Liver (tissue), 9 donors: ENCODE data around the gene S100Z. TPM values are rescaled to one million over a fixed set of nuclear protein-coding genes. Genes with fewer than 3 reads are reported as not detected.
"Not testable (repeated sequence)": the region's sequence is repeated elsewhere in the genome, so short reads cannot be mapped to it uniquely, and the experiment has no call there.

Experiments used
- DNase-seq: peaks from one replicate; pipeline ENCODE4 v3.0.0-alpha.2; 2017; ENCODE audit warnings: low spot score
- H3K27ac ChIP-seq, 2 donors: one replicate each; pipeline ENCODE4 v1.7.0; 2013; ENCODE audit warnings: inconsistent platforms in 2 of 2, low read length in 2 of 2, control low read depth in 1 of 2, low read depth in 1 of 2, mild to moderate bottlenecking in 1 of 2
- H3K27me3 ChIP-seq, 4 donors: one replicate each; pipeline versions ENCODE4 v1.6.1 to v1.7.0; 2013; ENCODE audit warnings: low read length in 3 of 4, inconsistent platforms in 1 of 4, mild to moderate bottlenecking in 1 of 4, moderate library complexity in 1 of 4; ENCODE audit not compliant: control insufficient read depth in 4 of 4, insufficient read depth in 4 of 4
- H3K36me3 ChIP-seq, 4 donors: one replicate each; pipeline versions ENCODE4 v1.6.1 to v1.7.0; 2013; ENCODE audit warnings: low read length in 3 of 4, mild to moderate bottlenecking in 3 of 4, low read depth in 1 of 4, moderate library complexity in 1 of 4; ENCODE audit not compliant: control insufficient read depth in 4 of 4, insufficient read depth in 3 of 4
- H3K4me1 ChIP-seq, 4 donors: one replicate each; pipeline versions ENCODE4 v1.6.1 to v1.7.0; 2013; ENCODE audit warnings: low read length in 3 of 4, mild to moderate bottlenecking in 3 of 4, moderate library complexity in 1 of 4; ENCODE audit not compliant: control insufficient read depth in 4 of 4, insufficient read depth in 4 of 4
- H3K4me3 ChIP-seq, 3 donors: one replicate each; pipeline versions ENCODE4 v1.6.1 to v1.7.0; 2013; ENCODE audit warnings: low read length in 3 of 3, control low read depth in 1 of 3, low read depth in 1 of 3, mild to moderate bottlenecking in 1 of 3
- H3K9ac ChIP-seq, 2 donors: one replicate each; pipeline ENCODE4 v1.7.0; 2013; ENCODE audit warnings: low read length in 2 of 2, mild to moderate bottlenecking in 2 of 2, moderate library complexity in 2 of 2, control low read depth in 1 of 2, low read depth in 1 of 2
- H3K9me3 ChIP-seq, 4 donors: one replicate each; pipeline versions ENCODE4 v1.6.1 to v1.7.0; 2013; ENCODE audit warnings: low read length in 3 of 4; ENCODE audit not compliant: control insufficient read depth in 4 of 4
- EGR1 ChIP-seq, 2 donors: IDR thresholded peaks; 2 replicates each; pipeline ENCODE4 v1.6.1; 2016 to 2018; ENCODE audit warnings: antibody characterized with exemption in 2 of 2, low read depth in 2 of 2
- FOXA1 ChIP-seq: IDR thresholded peaks from 2 replicates; pipeline ENCODE4 v1.6.1; 2016; ENCODE audit warnings: antibody characterized with exemption
- FOXA2 ChIP-seq: IDR thresholded peaks from 2 replicates; pipeline ENCODE4 v1.6.1; 2016; ENCODE audit warnings: antibody characterized with exemption
- GABPA ChIP-seq, 2 donors: IDR thresholded peaks in 1 of 2; conservative IDR thresholded peaks in 1 of 2; 2 replicates each; pipeline ENCODE4 v1.6.1; 2016; ENCODE audit warnings: antibody characterized with exemption in 2 of 2, mild to moderate bottlenecking in 1 of 2, moderate library complexity in 1 of 2
- HNF4A ChIP-seq, 2 donors: conservative IDR thresholded peaks; 2 replicates each; pipeline ENCODE4 v1.6.1; 2016; ENCODE audit warnings: antibody characterized with exemption in 2 of 2, mild to moderate bottlenecking in 2 of 2
- HNF4G ChIP-seq: IDR thresholded peaks from 2 replicates; pipeline ENCODE4 v1.6.1; 2016; ENCODE audit warnings: antibody characterized with exemption
- JUND ChIP-seq, 2 donors: IDR thresholded peaks; 2 replicates each; pipeline ENCODE4 v1.6.1; 2016; ENCODE audit warnings: antibody characterized with exemption in 2 of 2
- NR2F2 ChIP-seq: IDR thresholded peaks from 2 replicates; pipeline ENCODE4 v1.6.1; 2016; ENCODE audit warnings: antibody characterized with exemption
- RAD21 ChIP-seq, 2 donors: IDR thresholded peaks; 2 replicates each; pipeline ENCODE4 v1.6.1; 2016; ENCODE audit warnings: antibody characterized with exemption in 2 of 2, mild to moderate bottlenecking in 2 of 2
- RXRA ChIP-seq, 2 donors: IDR thresholded peaks; 2 replicates each; pipeline ENCODE4 v1.6.1; 2017 to 2018; ENCODE audit warnings: antibody characterized with exemption in 2 of 2, mild to moderate bottlenecking in 1 of 2
- SP1 ChIP-seq: IDR thresholded peaks from 2 replicates; pipeline ENCODE4 v1.6.1; 2018; ENCODE audit warnings: antibody characterized with exemption, mild to moderate bottlenecking
- TAF1 ChIP-seq: conservative IDR thresholded peaks from 2 replicates; pipeline ENCODE4 v1.6.1; 2016; ENCODE audit warnings: antibody characterized with exemption, mild to moderate bottlenecking
- YY1 ChIP-seq: IDR thresholded peaks from 2 replicates; pipeline ENCODE4 v1.6.1; 2016; ENCODE audit warnings: antibody characterized with exemption, mild to moderate bottlenecking
- WGBS: extraction: QIAGEN DNeasy Blood & Tissue Kit; methylation state at CpG from one replicate; pipeline ENCODE4 v1.1.7; 2013; 5-methylcytosine and 5-hydroxymethylcytosine counted together
- polyA plus RNA-seq, 2 donors: library from polyadenylated mRNA; stranded (reverse) in 1 of 2; unstranded in 1 of 2; fragments of 200-250 nt in 1 of 2; fragments of >200 nt in 1 of 2; fragmentation: Nextera tagmentation in 1 of 2; extraction: Ambion mirVana in 1 of 2; gene quantifications; one replicate each; pipeline versions ENCODE4 v1.2.1 to v1.2.3, GENCODE V29; 2013 to 2015
- total RNA-seq, 2 donors: library from RNA; depleted of rRNA; stranded (reverse); fragments of >200 nt; gene quantifications; one replicate each; pipeline ENCODE4 v1.2.3, GENCODE V29; 2014
- TF ChIP-seq, protein P1 (sequence below): fragments of 150-350 bp; IDR thresholded peaks from 2 replicates; pipeline ENCODE4 v1.5.1; 2017; ENCODE audit warnings: improper control_type of control experiment, low read depth, low read length; ENCODE audit not compliant: missing input control
- TF ChIP-seq, protein P2 (sequence below): IDR thresholded peaks from 2 replicates; pipeline ENCODE4 v1.6.1; 2016; ENCODE audit warnings: antibody characterized with exemption
- TF ChIP-seq, protein P3 (sequence below): IDR thresholded peaks from 2 replicates; pipeline ENCODE4 v1.6.1; 2016; ENCODE audit warnings: antibody characterized with exemption
- TF ChIP-seq, protein P4 (sequence below): IDR thresholded peaks from 2 replicates; pipeline ENCODE4 v1.6.1; 2016; ENCODE audit warnings: antibody characterized with exemption, mild to moderate bottlenecking
- TF ChIP-seq, protein P5 (sequence below): IDR thresholded peaks from 2 replicates; pipeline ENCODE4 v1.6.1; 2016; ENCODE audit warnings: antibody characterized with exemption
- donor health status: healthy.
- donor health status: healthy.
- donor health status: healthy.
- donor health status: healthy.
- donor health status: healthy.

S100Z gene
- total and polyA plus RNA-seq, 4 donors, result 0.05 to 0.33 (median 0.33) TPM; not detected in 1

DNA sequence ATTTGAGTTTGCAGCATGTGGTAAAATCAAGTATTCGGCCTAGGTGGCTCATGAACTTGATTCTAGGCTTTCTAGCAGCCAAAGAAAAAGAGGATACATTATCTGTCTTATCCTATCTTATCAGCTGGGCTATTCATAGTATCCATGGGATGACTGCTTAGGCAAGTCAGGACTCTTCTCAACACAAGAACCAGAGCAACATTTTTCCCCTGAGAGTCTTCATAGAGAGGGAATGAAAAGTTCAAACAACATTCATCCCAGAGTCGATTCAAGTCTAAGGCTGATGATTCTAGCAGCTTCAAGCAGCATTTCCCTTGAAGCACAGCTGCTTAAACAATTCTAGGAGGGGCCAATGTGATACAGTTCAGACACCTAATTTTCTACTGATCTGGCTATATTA lies 3.0 kb downstream of the S100Z start:
- H3K4me1 ChIP-seq, result peaks cover 0 to 2% (median 0%) of the 10 kb centered on the region in 4 donors
- DNase-seq, result no peak
- H3K36me3 ChIP-seq, result no peaks in the 10 kb centered on the region
- H3K27me3 ChIP-seq, result no peaks in the 10 kb centered on the region
- H3K4me3 ChIP-seq, result no peak overlapping the region
- TF ChIP-seq, protein P1, sequence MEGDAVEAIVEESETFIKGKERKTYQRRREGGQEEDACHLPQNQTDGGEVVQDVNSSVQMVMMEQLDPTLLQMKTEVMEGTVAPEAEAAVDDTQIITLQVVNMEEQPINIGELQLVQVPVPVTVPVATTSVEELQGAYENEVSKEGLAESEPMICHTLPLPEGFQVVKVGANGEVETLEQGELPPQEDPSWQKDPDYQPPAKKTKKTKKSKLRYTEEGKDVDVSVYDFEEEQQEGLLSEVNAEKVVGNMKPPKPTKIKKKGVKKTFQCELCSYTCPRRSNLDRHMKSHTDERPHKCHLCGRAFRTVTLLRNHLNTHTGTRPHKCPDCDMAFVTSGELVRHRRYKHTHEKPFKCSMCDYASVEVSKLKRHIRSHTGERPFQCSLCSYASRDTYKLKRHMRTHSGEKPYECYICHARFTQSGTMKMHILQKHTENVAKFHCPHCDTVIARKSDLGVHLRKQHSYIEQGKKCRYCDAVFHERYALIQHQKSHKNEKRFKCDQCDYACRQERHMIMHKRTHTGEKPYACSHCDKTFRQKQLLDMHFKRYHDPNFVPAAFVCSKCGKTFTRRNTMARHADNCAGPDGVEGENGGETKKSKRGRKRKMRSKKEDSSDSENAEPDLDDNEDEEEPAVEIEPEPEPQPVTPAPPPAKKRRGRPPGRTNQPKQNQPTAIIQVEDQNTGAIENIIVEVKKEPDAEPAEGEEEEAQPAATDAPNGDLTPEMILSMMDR, result no peak
- TF ChIP-seq FOXA2, result no peak
- TF ChIP-seq SP1, result no peak
- TF ChIP-seq, protein P2, sequence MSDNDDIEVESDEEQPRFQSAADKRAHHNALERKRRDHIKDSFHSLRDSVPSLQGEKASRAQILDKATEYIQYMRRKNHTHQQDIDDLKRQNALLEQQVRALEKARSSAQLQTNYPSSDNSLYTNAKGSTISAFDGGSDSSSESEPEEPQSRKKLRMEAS, result no peak
- TF ChIP-seq, protein P3, sequence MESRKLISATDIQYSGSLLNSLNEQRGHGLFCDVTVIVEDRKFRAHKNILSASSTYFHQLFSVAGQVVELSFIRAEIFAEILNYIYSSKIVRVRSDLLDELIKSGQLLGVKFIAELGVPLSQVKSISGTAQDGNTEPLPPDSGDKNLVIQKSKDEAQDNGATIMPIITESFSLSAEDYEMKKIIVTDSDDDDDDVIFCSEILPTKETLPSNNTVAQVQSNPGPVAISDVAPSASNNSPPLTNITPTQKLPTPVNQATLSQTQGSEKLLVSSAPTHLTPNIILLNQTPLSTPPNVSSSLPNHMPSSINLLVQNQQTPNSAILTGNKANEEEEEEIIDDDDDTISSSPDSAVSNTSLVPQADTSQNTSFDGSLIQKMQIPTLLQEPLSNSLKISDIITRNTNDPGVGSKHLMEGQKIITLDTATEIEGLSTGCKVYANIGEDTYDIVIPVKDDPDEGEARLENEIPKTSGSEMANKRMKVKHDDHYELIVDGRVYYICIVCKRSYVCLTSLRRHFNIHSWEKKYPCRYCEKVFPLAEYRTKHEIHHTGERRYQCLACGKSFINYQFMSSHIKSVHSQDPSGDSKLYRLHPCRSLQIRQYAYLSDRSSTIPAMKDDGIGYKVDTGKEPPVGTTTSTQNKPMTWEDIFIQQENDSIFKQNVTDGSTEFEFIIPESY, result no peak
- TF ChIP-seq, protein P4, sequence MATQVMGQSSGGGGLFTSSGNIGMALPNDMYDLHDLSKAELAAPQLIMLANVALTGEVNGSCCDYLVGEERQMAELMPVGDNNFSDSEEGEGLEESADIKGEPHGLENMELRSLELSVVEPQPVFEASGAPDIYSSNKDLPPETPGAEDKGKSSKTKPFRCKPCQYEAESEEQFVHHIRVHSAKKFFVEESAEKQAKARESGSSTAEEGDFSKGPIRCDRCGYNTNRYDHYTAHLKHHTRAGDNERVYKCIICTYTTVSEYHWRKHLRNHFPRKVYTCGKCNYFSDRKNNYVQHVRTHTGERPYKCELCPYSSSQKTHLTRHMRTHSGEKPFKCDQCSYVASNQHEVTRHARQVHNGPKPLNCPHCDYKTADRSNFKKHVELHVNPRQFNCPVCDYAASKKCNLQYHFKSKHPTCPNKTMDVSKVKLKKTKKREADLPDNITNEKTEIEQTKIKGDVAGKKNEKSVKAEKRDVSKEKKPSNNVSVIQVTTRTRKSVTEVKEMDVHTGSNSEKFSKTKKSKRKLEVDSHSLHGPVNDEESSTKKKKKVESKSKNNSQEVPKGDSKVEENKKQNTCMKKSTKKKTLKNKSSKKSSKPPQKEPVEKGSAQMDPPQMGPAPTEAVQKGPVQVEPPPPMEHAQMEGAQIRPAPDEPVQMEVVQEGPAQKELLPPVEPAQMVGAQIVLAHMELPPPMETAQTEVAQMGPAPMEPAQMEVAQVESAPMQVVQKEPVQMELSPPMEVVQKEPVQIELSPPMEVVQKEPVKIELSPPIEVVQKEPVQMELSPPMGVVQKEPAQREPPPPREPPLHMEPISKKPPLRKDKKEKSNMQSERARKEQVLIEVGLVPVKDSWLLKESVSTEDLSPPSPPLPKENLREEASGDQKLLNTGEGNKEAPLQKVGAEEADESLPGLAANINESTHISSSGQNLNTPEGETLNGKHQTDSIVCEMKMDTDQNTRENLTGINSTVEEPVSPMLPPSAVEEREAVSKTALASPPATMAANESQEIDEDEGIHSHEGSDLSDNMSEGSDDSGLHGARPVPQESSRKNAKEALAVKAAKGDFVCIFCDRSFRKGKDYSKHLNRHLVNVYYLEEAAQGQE, result no peak
- TF ChIP-seq, protein P5, sequence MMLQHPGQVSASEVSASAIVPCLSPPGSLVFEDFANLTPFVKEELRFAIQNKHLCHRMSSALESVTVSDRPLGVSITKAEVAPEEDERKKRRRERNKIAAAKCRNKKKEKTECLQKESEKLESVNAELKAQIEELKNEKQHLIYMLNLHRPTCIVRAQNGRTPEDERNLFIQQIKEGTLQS, result no peak
- TF ChIP-seq RXRA (IDR thresholded peaks at IDR 0.05), result no peak
- TF ChIP-seq RAD21 (IDR thresholded peaks at IDR 0.05), result no peak
- no peak for TF ChIP-seq EGR1 (IDR thresholded peaks at IDR 0.05; ENCODE audit: low read depth in 2 of 2)
- TF ChIP-seq GABPA (IDR thresholded peaks at IDR 0.05 in 1 of 2, conservative IDR thresholded peaks at IDR 0.05 in 1 of 2), result no peak
- no peak for TF ChIP-seq YY1
- TF ChIP-seq FOXA1, result no peak
- TF ChIP-seq NR2F2, result no peak
- no peak for TF ChIP-seq TAF1
- no peak for TF ChIP-seq HNF4G
- TF ChIP-seq HNF4A (conservative IDR thresholded peaks at IDR 0.05), result no peak
- TF ChIP-seq JUND (IDR thresholded peaks at IDR 0.05), result no peak
- 79% methylated on average over 2 of the region's 2 CpGs for WGBS
- H3K9ac ChIP-seq, result no peak overlapping the region
- H3K27ac ChIP-seq, result no peak overlapping the region
- no peaks in the 10 kb centered on the region for H3K9me3 ChIP-seq

DNA sequence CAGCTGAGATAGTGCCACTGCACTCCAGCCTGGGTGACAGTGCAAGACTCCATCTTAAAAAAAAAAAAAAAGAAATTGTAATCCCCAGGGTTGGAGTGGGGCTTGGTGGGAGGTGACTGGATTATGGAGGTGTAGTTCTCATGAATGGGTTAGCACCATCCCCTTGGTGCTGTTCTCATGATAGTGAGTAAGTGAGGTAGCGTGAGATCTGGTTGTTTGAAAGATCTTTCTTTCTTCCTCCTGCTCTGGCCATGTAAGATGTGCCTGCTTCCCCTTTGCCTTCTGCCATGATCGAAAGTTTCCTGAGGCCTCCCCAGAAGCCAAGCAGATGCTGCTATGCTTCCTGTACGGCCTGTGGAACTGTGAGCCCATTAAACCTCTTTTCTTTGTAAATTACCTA lies 3.9 kb downstream of the S100Z start:
- not testable (repeated sequence) for H3K4me3 ChIP-seq, DNase-seq, H3K36me3 ChIP-seq, H3K9ac ChIP-seq, H3K4me1 ChIP-seq, H3K9me3 ChIP-seq, H3K27ac ChIP-seq, H3K27me3 ChIP-seq
- WGBS, result 89% methylated on average over 3 of the region's 3 CpGs
